Fibroblast of lung (primary cell): ENCODE data around the gene KIAA1328.

Source experiments
- CTCF ChIP-seq, 2 donors: IDR thresholded peaks in 1 of 2; conservative IDR thresholded peaks in 1 of 2; 1 replicate in 1 of 2; 2 replicates in 1 of 2; pipeline ENCODE4 v1.5.1; 2011 to 2012; ENCODE audit warnings: low read length in 2 of 2, control low read depth in 1 of 2, inconsistent platforms in 1 of 2, low read depth in 1 of 2, mild to moderate bottlenecking in 1 of 2
- EZH2 ChIP-seq: IDR thresholded peaks from 2 replicates; pipeline ENCODE4 v1.5.1; 2012; ENCODE audit warnings: low read length, control low read depth, mild to moderate bottlenecking; ENCODE audit errors: missing control alignments

GRCh38 chr18:36862182-36862581, 33.3 kb downstream of the KIAA1328 start:
- TF ChIP-seq EZH2, result no peak
- no peak for TF ChIP-seq CTCF (conservative IDR thresholded peaks at IDR 0.05 in 1 of 2, IDR thresholded peaks at IDR 0.05 in 1 of 2; ENCODE audit: low read depth in 1 of 2, low read length in 2 of 2)
